SK-N-SH (cell line): Measurements from ENCODE around the gene RCSD1. TPM values are rescaled to one million over a fixed set of nuclear protein-coding genes. Genes with fewer than 3 reads are reported as not detected.

Experiments used
- CTCF ChIA-PET: fragments of 300-600, 350-600 bp; formaldehyde crosslinking; extraction: SDS; loops from one replicate; lab custom pipeline; 2021; lab: Yijun Ruan, JAX
- POLR2A ChIA-PET: fragments of 350-600 bp; sonication (Branson Sonifier 250); formaldehyde crosslinking; extraction: SDS; loops from one replicate; lab custom pipeline; 2020; ENCODE audit warnings: antibody characterized with exemption, inconsistent platforms; lab: Yijun Ruan, JAX
- DNase-seq: peaks from one replicate; pipeline ENCODE4 v3.0.0; 2012
- H2AFZ ChIP-seq: fragments of 200-600 bp; sonication (generic); 2 replicates; pipeline ENCODE4 v1.8.1; 2016; ENCODE audit warnings: antibody characterized with exemption, mild to moderate bottlenecking, low read depth
- H3F3A ChIP-seq: fragments of 200-600 bp; sonication (generic); replicated peaks from 2 replicates; pipeline ENCODE3; 2016; ENCODE audit warnings: antibody characterized with exemption, mild to moderate bottlenecking; ENCODE audit not compliant: insufficient read depth
- H3K27ac ChIP-seq, 2 experiments: fragments of 200-500 bp in 1 of 2; fragments of 200-600 bp in 1 of 2; sonication (Bioruptor generic) in 1 of 2; sonication (generic), shearing (Covaris generic) in 1 of 2; 2 replicates each; pipeline versions ENCODE4 v1.5.1 to v1.6.1; 2014 to 2016; ENCODE audit warnings: low read depth in 2 of 2, inconsistent platforms in 1 of 2, low read length in 1 of 2, mild to moderate bottlenecking in 1 of 2, mixed read lengths in 1 of 2
- H3K27me3 ChIP-seq: fragments of 200-600 bp; sonication (generic), shearing (Covaris generic); 2 replicates; pipeline ENCODE4 v1.6.1; 2016; ENCODE audit warnings: mixed run types; ENCODE audit not compliant: insufficient read depth
- H3K36me3 ChIP-seq, 2 experiments: fragments of 200-500 bp in 1 of 2; fragments of 200-600 bp in 1 of 2; sonication (Bioruptor generic) in 1 of 2; sonication (generic) in 1 of 2; replicated peaks in 1 of 2; 2 replicates each; pipeline versions ENCODE3 to v1.5.1; 2014 to 2016; ENCODE audit warnings: low read length in 1 of 2, mild to moderate bottlenecking in 1 of 2; ENCODE audit not compliant: insufficient read depth in 2 of 2, control insufficient read depth in 1 of 2
- H3K4me1 ChIP-seq, 2 experiments: fragments of 200-500 bp in 1 of 2; fragments of 200-600 bp in 1 of 2; sonication (Bioruptor generic) in 1 of 2; sonication (generic), shearing (Covaris generic) in 1 of 2; 2 replicates each; pipeline versions ENCODE4 v1.5.1 to v1.6.1; 2014 to 2016; ENCODE audit warnings: low read depth in 1 of 2, low read length in 1 of 2, mixed run types in 1 of 2; ENCODE audit not compliant: insufficient read depth in 2 of 2, control insufficient read depth in 1 of 2
- H3K4me2 ChIP-seq: fragments of 200-600 bp; sonication (generic), shearing (Covaris generic); 2 replicates; pipeline ENCODE4 v1.6.1; 2017; ENCODE audit warnings: mixed run types
- H3K4me3 ChIP-seq, 2 experiments: fragments of 200-500 bp in 1 of 2; fragments of 200-600 bp in 1 of 2; sonication (Bioruptor generic) in 1 of 2; sonication (generic), shearing (Covaris generic) in 1 of 2; 2 replicates each; pipeline versions ENCODE4 v1.5.1 to v1.8.1; 2014 to 2016; ENCODE audit warnings: low read depth in 2 of 2, inconsistent platforms in 1 of 2, low read length in 1 of 2, mild to moderate bottlenecking in 1 of 2, mixed read lengths in 1 of 2, moderate library complexity in 1 of 2
- H3K79me2 ChIP-seq: fragments of 200-600 bp; sonication (generic); 2 replicates; pipeline ENCODE4 v1.8.1; 2017; ENCODE audit warnings: mild to moderate bottlenecking; ENCODE audit not compliant: insufficient read depth
- H3K9ac ChIP-seq: fragments of 200-600 bp; sonication (generic); 2 replicates; pipeline ENCODE4 v1.6.1; 2017; ENCODE audit warnings: mixed run types
- H3K9me2 ChIP-seq: fragments of 200-600 bp; sonication (generic); 2 replicates; pipeline ENCODE4 v1.6.1; 2017; ENCODE audit warnings: mixed run types
- H3K9me3 ChIP-seq: fragments of 200-600 bp; sonication (generic); 2 replicates; pipeline ENCODE4 v1.6.1; 2017; ENCODE audit warnings: mixed run types, mild to moderate bottlenecking, moderate library complexity
- H4K20me1 ChIP-seq: fragments of 200-600 bp; sonication (generic); 2 replicates; pipeline ENCODE4 v1.6.1; 2017; ENCODE audit warnings: mild to moderate bottlenecking, mixed run types; ENCODE audit not compliant: insufficient read depth
- ELF1 ChIP-seq: IDR thresholded peaks from 2 replicates; pipeline ENCODE4 v1.4.0; 2012
- EZH2phosphoT487 ChIP-seq: fragments of 200-600 bp; sonication (generic); IDR thresholded peaks from 2 replicates; pipeline ENCODE4 v1.6.1; 2017; ENCODE audit warnings: low read depth, mixed run types, mild to moderate bottlenecking, antibody characterized with exemption, moderate library complexity, borderline replicate concordance
- FOSL2 ChIP-seq: IDR thresholded peaks from 2 replicates; pipeline ENCODE4 v1.4.0; 2012; ENCODE audit warnings: low read depth, mild to moderate bottlenecking, moderate library complexity, borderline replicate concordance
- FOXJ3 ChIP-seq: sonication (generic); formaldehyde crosslinking; IDR thresholded peaks from 2 replicates; pipeline ENCODE4 v1.5.1; 2020; ENCODE audit warnings: mild to moderate bottlenecking, missing genetic modification reagents
- FOXM1 ChIP-seq: IDR thresholded peaks from 2 replicates; pipeline ENCODE4 v1.4.0; 2012; ENCODE audit warnings: low read depth, mild to moderate bottlenecking
- GABPA ChIP-seq: IDR thresholded peaks from 2 replicates; pipeline ENCODE4 v1.4.0; 2012; ENCODE audit warnings: low read depth, mild to moderate bottlenecking
- JUND ChIP-seq: IDR thresholded peaks from 2 replicates; pipeline ENCODE4 v1.4.0; 2012
- MEF2A ChIP-seq: IDR thresholded peaks from 2 replicates; pipeline ENCODE4 v1.4.0; 2012; ENCODE audit warnings: low read depth, borderline replicate concordance
- MXI1 ChIP-seq: IDR thresholded peaks from 2 replicates; pipeline ENCODE4 v1.6.1; 2012; ENCODE audit warnings: mild to moderate bottlenecking, low read depth, low read length, improper control_type of control experiment
- NFIC ChIP-seq: IDR thresholded peaks from 2 replicates; pipeline ENCODE4 v1.4.0; 2012; ENCODE audit warnings: borderline replicate concordance
- RAD21 ChIP-seq: IDR thresholded peaks from 2 replicates; pipeline ENCODE4 v1.6.1; 2012; ENCODE audit warnings: mild to moderate bottlenecking, low read length
- RFX5 ChIP-seq: IDR thresholded peaks from 2 replicates; pipeline ENCODE4 v1.6.1; 2012; ENCODE audit warnings: mild to moderate bottlenecking, improper control_type of control experiment, low read length
- RXRA ChIP-seq: IDR thresholded peaks from 2 replicates; pipeline ENCODE4 v1.4.0; 2012; ENCODE audit warnings: low read depth, mild to moderate bottlenecking, borderline replicate concordance
- SIN3A ChIP-seq: IDR thresholded peaks from 2 replicates; pipeline ENCODE4 v1.6.1; 2012; ENCODE audit warnings: low read depth, mild to moderate bottlenecking, low read length, moderate library complexity, borderline replicate concordance
- SMC3 ChIP-seq: IDR thresholded peaks from 2 replicates; pipeline ENCODE4 v1.6.1; 2012; ENCODE audit warnings: low read depth, low read length, improper control_type of control experiment
- TAF1 ChIP-seq: IDR thresholded peaks from 2 replicates; pipeline ENCODE4 v1.6.1; 2012; ENCODE audit warnings: low read depth, mild to moderate bottlenecking, low read length, moderate library complexity, borderline replicate concordance
- TCF12 ChIP-seq: IDR thresholded peaks from 2 replicates; pipeline ENCODE4 v1.4.0; 2012
- USF1 ChIP-seq: IDR thresholded peaks from 2 replicates; pipeline ENCODE4 v1.4.0; 2012; ENCODE audit warnings: low read depth, borderline replicate concordance
- YY1 ChIP-seq: IDR thresholded peaks from 2 replicates; pipeline ENCODE4 v1.4.0; 2012; ENCODE audit warnings: low read depth, mild to moderate bottlenecking
- ZBTB33 ChIP-seq: IDR thresholded peaks from 2 replicates; pipeline ENCODE4 v1.4.0; 2012; ENCODE audit warnings: low read depth, borderline replicate concordance
- WGBS: methylation state at CpG from one replicate; pipeline ENCODE4 v1.1.6; 2017; ENCODE audit warnings: low lambda C conversion rate; 5-methylcytosine and 5-hydroxymethylcytosine counted together
- polyA plus RNA-seq, 3 experiments: library from polyadenylated mRNA; depleted of rRNA; stranded (reverse); fragments of >200 nt; gene quantifications; 2 replicates each; pipeline ENCODE4 v1.2.3, GENCODE V29; 2012

RCSD1 gene
- polyA plus RNA-seq, 1 of the 3 experiments (the other 2 are of a cell fraction) = 0.02 TPM

GRCh38 chr1:167638064-167638463 is 8.0 kb downstream of the RCSD1 start:
- WGBS = 65% methylated on average over 5 of the region's 5 CpGs
- ChIA-PET POLR2A (no interaction called here), CTCF (no interaction called here)
- H3K4me2 ChIP-seq = no peak overlapping the region
- H3K27ac ChIP-seq = no peak overlapping the region
- no peak for DNase-seq
- H3K27me3 ChIP-seq = no peaks in the 10 kb centered on the region; the same call in 1 of the 2 replicates
- H4K20me1 ChIP-seq = no peaks in the 10 kb centered on the region
- TF ChIP-seq SMC3 (no peak), EZH2phosphoT487 (no peak), RFX5 (no peak), ZBTB33 (no peak), JUND (no peak), YY1 (no peak), GABPA (no peak), NFIC (no peak), TCF12 (no peak), FOXJ3 (CRISPR knock-in tag) (no peak), ELF1 (no peak), SIN3A (no peak), FOSL2 (no peak), RAD21 (no peak), TAF1 (no peak)
- no peaks in the 10 kb centered on the region for H3F3A ChIP-seq
- H3K36me3 ChIP-seq = no peaks in the 10 kb centered on the region
- H3K4me3 ChIP-seq = no peak overlapping the region
- H3K79me2 ChIP-seq = no peaks in the 10 kb centered on the region
- no peaks in the 10 kb centered on the region for H3K4me1 ChIP-seq
- no peaks in the 10 kb centered on the region for H3K9me3 ChIP-seq
- H2AFZ ChIP-seq = no peak overlapping the region
- no peak overlapping the region for H3K9ac ChIP-seq
- H3K9me2 ChIP-seq = no peaks in the 10 kb centered on the region

GRCh38 chr1:167640051-167640450 is 10.0 kb downstream of the RCSD1 start:
- Histone ChIP-seq H3K79me2 (no peaks in the 10 kb centered on the region), H3K4me1 (no peaks in the 10 kb centered on the region), H3K9ac (no peak overlapping the region), H3K4me3 (no peak overlapping the region), H3K4me2 (no peak overlapping the region), H4K20me1 (no peaks in the 10 kb centered on the region), H3K9me2 (no peaks in the 10 kb centered on the region), H3K27ac (no peak overlapping the region), H3K27me3 (no peaks in the 10 kb centered on the region; the same call in 1 of the 2 replicates), H2AFZ (no peak overlapping the region), H3F3A (no peaks in the 10 kb centered on the region), H3K36me3 (no peaks in the 10 kb centered on the region), H3K9me3 (no peaks in the 10 kb centered on the region)
- no peak for DNase-seq
- TF ChIP-seq USF1 (no peak), TCF12 (no peak), JUND (no peak), MXI1 (no peak), RXRA (no peak), RAD21 (no peak), ZBTB33 (no peak), MEF2A (no peak), FOXM1 (no peak), TAF1 (no peak)
- ChIA-PET CTCF (no interaction called here), POLR2A (no interaction called here)
- WGBS = 63% methylated on average over 7 of the region's 8 CpGs
